GM21515 (cell line): ENCODE measurements around the gene IGSF21.
"Not testable (repeated sequence)": the region's sequence is repeated elsewhere in the genome, so short reads cannot be mapped to it uniquely, and the experiment has no call there.

ENCODE experiments used
- ATAC-seq: cut with Tn5 transposase; IDR thresholded peaks from one replicate; pipeline ENCODE4 v1.9.1; 2021; ENCODE audit not compliant: unreplicated experiment

Gene IGSF21

DNA sequence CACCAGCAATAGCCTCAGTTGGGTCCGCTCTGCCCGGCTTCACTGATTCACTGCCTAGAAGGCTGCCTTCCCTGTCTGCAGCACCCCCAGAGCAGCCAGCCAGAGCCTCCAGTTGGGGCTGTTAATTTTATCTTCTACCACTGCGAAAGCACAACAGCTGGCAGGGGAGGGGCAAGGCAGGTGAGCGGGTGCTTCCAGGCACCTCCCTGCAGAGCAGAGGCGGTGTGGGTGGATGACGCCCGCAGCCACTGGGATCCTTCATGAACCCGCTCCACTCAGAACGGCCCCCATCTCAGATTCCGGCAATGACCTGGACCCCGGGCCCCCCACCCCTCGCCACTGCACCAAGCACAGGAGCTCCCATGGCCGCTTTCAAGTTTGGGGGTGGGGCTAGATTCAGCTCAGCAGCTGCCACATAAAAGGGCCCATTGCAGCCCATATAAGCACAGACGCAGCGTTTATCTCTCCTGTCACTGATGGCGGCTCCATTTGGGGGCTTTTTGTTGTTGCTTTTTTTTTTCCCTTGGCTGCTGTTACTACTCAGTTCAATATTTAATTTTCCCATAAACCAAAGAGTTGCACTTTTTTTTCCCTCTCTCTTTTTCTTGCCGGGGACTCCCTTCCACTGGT lies 245.2 kb downstream of the IGSF21 start:
- ATAC-seq = no peak

- no peak for ATAC-seq
Measured at GRCh38 chr1:18353528-18353927, 245.9 kb downstream of the IGSF21 start.

DNA sequence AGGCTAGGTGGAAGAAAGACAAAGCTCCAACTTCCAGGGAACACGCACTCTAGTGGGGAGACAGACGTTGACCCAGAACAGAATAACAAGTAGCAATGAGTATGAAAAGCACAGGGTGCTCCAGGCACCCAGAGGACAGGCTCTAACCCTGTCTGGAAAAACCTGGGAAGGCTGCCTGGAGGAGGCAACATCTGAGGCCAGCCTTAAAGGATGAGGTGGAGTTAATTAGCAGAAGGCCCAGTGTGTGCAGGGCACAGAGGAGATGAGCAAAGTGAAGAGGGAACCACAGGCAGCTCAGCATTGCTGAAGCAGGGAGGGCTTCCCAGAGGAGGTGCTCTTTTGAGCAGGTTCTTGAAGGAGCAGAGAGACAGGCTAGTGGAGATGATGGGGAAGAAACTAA lies 246.4 kb downstream of the IGSF21 start:
- ATAC-seq = no peak

DNA sequence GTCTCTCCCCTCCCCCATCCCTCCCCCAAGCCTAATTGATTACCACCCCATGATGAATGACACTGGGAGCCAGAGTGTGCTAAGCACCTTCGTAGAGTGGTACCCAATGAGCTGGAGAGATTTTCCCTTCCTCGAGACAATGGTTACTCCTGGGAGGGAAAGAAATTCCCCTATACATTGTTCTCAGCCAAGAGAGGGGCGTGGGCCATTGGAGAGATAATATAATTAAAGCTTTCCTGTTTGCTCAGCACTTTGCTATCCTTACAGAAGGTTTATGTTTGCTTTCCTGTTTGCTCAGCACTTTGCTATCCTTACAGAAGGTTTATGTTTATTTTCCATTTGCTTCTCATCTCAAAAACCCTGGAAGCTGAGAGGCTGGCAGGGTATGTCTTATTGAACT lies 247.0 kb downstream of the IGSF21 start:
- no peak for ATAC-seq

- ATAC-seq = no peak
Measured at GRCh38 chr1:18357622-18358230, 250.1 kb downstream of the IGSF21 start.

DNA sequence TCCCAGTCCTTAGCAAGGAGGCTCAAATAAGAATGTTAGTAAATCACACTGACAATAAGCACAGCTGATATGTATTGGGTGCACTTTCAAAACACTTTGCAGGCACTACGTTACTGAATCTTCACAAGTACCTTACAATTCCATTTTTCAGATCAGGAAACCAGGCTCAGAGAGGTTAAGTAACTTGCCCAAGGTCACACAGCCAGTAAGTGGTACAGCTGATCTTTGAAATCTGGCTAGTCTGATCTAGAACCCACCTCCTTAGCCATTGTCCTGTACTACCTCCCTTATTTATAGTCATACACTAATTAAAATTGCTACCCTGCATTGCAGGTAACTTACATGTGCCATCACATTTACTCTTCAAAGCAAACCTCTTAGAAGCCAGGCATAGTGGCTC lies 251.0 kb downstream of the IGSF21 start:
- no peak for ATAC-seq

DNA sequence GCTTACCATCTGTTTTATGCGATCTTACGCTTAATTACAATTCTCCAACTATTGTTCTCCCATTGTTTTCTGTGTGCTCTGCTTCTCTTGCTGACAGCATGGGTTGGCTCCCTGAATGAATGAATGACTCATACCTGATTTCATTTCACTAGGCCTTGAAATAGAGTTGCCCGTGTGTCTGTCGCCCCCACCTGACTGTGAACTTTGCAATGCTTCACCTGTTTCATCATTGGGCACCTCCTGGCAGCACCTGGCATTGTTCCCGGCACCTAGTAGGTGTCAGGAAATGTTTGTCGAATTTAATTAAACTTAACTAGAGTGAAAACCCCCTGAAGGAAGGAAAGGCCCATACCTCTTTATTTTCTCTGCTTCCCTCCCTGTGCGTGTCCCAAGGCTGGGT lies 252.7 kb downstream of the IGSF21 start:
- ATAC-seq = no peak

GRCh38 chr1:18362150-18362549 lies 254.6 kb downstream of the IGSF21 start:
- no peak for ATAC-seq

GRCh38 chr1:18363436-18363835 lies 255.8 kb downstream of the IGSF21 start:
- ATAC-seq = no peak

- no peak for ATAC-seq
Measured at GRCh38 chr1:18365099-18365705, 257.6 kb downstream of the IGSF21 start.

DNA sequence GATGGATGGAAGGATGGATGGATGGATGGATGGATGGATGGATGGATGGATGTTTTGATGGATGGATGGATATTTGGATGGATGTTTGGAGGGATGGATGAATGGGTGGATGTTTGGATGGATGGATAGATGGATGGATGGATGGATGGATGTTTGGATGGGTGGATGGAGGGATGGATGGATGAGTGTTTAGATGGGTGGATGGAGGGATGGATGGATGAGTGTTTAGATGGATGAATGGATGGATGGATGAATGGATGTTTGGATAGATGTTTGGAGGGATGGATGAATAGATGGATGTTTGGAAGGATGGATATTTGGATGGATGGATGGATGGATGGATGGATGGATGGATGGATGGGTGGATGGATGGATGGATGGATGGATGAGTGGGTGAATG lies 264.9 kb downstream of the IGSF21 start:
- not testable (repeated sequence) for ATAC-seq

DNA sequence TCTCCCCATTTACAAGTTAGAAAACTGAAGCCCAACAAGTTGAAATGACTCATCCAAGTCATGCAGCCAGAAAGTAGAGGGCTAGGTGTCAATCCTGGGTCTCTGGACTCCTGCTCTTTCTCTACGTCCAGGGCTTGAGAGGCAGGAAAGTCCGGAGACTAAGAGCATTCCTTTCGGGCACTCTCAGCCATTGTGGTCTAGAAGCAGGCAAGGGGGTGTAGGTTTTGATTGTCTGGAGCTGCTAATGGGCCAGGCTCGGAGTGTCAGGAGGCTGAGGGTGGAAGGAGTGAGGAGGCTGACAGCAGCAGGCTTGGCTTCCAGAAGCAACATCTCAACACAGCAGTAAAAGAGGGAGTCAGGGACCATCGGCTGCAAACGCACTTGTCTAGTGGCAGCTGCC lies 265.6 kb downstream of the IGSF21 start:
- no peak for ATAC-seq

DNA sequence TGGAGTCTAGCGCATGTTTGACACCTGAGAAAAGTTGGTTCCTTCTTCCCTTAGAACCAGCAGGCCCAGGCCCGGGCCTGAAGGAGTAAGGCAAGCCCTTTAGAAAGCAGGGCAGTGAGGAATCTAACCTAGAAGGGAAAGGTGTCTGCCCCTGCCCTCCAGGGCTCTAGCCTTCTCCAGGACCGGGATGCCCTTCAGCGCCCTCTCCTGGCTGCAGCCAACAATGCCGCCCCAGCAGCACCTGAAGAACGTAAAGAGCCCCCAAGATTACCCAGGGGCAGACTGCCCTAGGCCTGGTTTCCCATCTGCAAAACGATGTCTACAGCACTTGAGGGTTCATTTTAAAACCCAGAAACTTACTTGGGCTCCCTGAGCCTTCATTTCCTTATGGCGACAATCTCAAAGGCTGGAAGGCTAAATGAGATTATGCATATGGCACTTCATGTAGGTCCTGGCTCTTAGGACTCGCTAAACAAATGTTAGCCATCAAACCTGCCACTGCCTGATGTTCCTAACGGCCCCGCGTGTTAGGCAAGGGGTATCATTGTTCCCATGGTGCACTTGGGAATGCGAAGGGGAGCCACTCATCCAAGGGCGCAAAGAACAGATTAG lies 266.4 kb downstream of the IGSF21 start:
- ATAC-seq = no peak

DNA sequence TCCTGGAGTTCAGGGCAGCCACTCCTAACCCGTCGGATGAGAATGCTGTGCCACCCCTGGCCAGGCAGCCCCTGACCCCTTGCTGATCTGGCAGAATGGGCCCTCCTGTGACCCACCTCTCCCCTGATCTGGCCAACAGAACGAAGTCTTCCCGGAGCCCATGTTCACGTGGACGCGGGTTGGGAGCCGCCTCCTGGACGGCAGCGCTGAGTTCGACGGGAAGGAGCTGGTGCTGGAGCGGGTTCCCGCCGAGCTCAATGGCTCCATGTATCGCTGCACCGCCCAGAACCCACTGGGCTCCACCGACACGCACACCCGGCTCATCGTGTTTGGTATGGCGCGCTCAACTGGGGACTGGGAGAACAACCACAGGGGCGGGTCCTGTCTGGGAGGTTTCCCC lies 269.1 kb downstream of the IGSF21 start:
- ATAC-seq = no peak

GRCh38 chr1:18380288-18380687 lies 272.7 kb downstream of the IGSF21 start:
- no peak for ATAC-seq

GRCh38 chr1:18384059-18384458 lies 276.5 kb downstream of the IGSF21 start:
- ATAC-seq = no peak

- ATAC-seq = no peak
Measured at GRCh38 chr1:18384471-18384870, 276.9 kb downstream of the IGSF21 start.

DNA sequence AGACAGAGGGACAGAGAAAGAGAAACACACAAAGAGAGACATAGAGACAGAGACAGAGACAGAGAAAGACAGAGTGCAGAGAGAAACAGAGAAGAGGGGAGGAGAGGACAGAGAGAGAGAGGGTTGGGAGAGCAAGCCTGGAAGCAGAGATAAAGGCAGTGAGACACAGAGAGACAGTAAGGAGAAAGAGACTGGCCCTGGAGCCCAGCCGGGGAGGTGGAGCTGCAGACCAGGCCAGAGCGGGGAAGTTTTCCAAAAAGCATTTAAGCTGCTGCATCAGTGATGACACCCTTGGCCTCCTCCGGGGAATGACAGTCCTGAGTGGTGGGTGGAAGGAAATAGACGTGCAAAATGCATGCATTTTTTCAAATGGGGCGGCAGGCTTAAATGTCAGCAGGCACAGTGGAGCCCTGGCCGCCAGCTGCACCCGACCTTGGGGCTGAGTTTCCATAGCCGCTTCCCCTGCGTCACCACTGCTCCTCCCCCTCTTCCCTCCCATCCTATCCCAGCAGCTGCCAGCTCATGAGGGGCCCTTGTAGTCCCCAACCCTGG lies 277.7 kb downstream of the IGSF21 start:
- ATAC-seq = no peak

- no peak for ATAC-seq
Measured at GRCh38 chr1:18386591-18386990, 279.0 kb downstream of the IGSF21 start.

GRCh38 chr1:18387307-18387706 lies 279.7 kb downstream of the IGSF21 start:
- ATAC-seq = no peak

DNA sequence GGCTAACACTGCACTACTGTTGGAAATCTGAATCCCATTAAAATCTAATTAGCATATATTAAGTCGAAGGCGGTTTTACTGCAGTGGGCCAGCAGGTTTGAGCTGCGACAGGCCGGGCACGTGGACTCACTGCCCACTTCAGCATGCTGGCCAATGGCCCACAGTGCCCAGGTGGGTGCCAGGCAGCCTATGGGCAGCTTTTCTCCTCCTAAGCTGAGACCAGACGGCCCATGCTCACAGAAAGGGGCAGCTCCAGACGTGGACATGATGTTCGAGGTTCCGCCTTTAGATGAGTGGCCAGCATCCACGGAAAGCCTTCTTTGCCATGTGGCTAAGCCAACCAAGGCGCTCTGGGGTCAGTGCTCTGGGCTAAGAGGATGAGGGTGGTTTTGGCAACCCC lies 283.4 kb downstream of the IGSF21 start:
- ATAC-seq = no peak

DNA sequence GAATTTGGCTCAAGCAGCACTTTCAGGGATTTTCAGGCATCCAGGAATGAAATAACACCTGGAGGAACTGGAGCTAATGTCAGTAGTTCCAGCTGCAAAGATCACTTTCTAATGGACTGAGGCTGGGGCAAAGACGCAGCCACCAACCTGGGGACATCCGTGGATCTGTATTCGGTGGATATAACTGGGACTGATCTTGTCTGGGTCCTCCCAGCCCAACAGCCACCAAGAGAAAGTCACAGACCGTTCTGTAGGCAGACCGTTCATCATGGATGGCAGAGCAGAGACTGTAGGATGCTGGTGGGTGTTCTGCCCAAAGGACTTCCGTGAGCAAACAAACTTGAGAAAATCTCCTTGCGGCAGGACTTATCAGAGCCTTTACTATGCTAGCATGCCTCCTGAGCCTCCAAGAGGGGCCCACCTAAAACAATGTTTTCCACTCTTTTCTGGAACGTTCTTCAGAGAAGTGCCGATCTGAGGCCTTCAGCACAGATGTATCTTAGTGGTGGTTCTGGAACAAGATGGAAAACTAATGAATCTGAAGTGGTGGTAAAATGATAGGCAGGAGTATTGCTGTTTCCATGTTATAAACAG lies 287.1 kb downstream of the IGSF21 start:
- no peak for ATAC-seq
